Measurements from ENCODE around the gene MAP3K4.

MAP3K4 gene

DNA sequence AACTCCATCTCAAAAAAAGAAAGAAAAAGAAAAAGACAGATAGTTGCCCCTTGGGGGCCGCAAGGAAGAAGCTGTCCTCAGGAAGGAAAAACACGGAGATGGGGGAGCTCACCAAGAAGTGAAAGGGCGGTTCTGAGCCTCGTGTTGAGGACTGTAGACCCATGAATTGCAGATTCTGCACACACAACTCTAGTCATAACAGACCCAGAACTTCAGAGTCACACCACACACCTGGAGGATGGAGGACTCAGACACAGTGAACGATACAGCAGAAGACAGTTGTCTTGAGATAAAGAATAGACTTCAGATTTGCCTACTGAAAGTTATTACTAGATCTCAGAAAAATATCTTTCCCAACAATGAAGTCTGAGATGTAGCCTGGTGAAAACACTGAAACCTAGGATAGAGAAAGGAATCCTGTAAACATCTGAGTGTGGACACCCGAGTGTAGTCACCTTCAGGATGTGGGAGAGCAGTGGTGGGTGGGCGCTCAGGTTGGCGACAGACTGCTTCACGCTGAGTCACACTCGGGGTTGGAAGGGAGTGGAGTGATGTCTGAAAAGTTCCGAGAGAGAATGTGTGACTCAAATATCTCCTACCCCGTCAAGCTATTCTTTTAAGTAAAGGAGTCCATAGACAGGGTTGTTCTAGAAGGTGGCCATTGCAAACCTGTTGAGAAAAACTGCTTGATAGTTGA is 88.1 kb downstream of the MAP3K4 start:
- ATAC-seq, result no peak; the same call in 2 of the 3 replicates
- TF ChIP-seq SNAI2 (CRISPR knock-in tag; IDR thresholded peaks at IDR 0.05) (no peak), ZNF8 (CRISPR knock-in tag; IDR thresholded peaks at IDR 0.05) (no peak), PPARA (CRISPR knock-in tag; IDR thresholded peaks at IDR 0.05; ENCODE audit: borderline replicate concordance) (no peak), ZC3H10 (CRISPR knock-in tag; IDR thresholded peaks at IDR 0.05) (no peak), BACH2 (CRISPR knock-in tag; IDR thresholded peaks at IDR 0.05; ENCODE audit: borderline replicate concordance) (no peak), ARNTL (CRISPR knock-in tag; IDR thresholded peaks at IDR 0.05; ENCODE audit: borderline replicate concordance, low read depth) (no peak), TCF4 (CRISPR knock-in tag; IDR thresholded peaks at IDR 0.05; ENCODE audit: borderline replicate concordance) (no peak), RARB (CRISPR knock-in tag; IDR thresholded peaks at IDR 0.05) (no peak), ZFP3 (CRISPR knock-in tag; IDR thresholded peaks at IDR 0.05) (no peak), GLIS3 (CRISPR knock-in tag; IDR thresholded peaks at IDR 0.05) (no peak), ISL1 (CRISPR knock-in tag; IDR thresholded peaks at IDR 0.05) (no peak), OSR1 (CRISPR knock-in tag; IDR thresholded peaks at IDR 0.05) (no peak), CSDC2 (CRISPR knock-in tag; IDR thresholded peaks at IDR 0.05) (no peak), ZNF70 (CRISPR knock-in tag; IDR thresholded peaks at IDR 0.05) (no peak)
- TF ChIP-seq, protein P1, sequence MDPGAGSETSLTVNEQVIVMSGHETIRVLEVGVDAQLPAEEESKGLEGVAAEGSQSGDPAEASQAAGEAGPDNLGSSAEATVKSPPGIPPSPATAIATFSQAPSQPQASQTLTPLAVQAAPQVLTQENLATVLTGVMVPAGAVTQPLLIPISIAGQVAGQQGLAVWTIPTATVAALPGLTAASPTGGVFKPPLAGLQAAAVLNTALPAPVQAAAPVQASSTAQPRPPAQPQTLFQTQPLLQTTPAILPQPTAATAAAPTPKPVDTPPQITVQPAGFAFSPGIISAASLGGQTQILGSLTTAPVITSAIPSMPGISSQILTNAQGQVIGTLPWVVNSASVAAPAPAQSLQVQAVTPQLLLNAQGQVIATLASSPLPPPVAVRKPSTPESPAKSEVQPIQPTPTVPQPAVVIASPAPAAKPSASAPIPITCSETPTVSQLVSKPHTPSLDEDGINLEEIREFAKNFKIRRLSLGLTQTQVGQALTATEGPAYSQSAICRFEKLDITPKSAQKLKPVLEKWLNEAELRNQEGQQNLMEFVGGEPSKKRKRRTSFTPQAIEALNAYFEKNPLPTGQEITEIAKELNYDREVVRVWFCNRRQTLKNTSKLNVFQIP (CRISPR knock-in tag; IDR thresholded peaks at IDR 0.05; ENCODE audit: borderline replicate concordance, low read depth), result no peak
- TF ChIP-seq, protein P2, sequence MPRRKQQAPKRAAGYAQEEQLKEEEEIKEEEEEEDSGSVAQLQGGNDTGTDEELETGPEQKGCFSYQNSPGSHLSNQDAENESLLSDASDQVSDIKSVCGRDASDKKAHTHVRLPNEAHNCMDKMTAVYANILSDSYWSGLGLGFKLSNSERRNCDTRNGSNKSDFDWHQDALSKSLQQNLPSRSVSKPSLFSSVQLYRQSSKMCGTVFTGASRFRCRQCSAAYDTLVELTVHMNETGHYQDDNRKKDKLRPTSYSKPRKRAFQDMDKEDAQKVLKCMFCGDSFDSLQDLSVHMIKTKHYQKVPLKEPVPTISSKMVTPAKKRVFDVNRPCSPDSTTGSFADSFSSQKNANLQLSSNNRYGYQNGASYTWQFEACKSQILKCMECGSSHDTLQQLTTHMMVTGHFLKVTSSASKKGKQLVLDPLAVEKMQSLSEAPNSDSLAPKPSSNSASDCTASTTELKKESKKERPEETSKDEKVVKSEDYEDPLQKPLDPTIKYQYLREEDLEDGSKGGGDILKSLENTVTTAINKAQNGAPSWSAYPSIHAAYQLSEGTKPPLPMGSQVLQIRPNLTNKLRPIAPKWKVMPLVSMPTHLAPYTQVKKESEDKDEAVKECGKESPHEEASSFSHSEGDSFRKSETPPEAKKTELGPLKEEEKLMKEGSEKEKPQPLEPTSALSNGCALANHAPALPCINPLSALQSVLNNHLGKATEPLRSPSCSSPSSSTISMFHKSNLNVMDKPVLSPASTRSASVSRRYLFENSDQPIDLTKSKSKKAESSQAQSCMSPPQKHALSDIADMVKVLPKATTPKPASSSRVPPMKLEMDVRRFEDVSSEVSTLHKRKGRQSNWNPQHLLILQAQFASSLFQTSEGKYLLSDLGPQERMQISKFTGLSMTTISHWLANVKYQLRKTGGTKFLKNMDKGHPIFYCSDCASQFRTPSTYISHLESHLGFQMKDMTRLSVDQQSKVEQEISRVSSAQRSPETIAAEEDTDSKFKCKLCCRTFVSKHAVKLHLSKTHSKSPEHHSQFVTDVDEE (CRISPR knock-in tag; IDR thresholded peaks at IDR 0.05), result no peak

DNA sequence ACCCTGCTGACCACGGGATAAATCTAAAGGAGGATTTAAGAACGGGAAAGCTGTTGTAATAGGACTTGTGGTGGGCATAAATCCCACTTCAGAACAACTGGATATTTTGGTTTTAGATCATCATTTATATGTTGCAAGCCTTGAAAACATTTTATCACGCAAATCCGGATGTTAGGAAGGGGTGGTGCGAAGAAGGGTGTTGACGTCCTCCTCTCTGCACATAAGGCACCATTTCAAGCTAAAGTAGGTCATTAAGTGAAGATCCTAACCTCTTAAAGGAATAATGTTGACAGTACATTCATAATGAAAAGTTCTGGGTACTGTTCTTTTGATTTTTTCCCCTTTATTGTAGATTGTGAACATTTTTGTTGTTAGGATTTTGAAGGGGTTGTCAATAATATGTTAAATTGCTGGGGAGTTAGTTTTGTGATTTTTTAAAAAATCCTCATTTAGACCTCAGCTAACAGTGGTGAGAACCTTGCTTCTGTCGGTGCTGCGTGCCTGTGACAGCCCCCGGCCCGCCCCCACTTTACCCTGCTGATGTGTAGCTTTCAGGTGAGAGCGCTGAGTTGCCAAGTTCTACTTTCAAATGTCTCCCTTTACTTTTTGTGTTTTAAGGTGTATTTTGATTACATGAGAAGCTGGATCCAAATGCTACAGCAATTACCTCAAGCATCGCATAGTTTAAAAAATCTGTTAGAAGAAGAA is 88.8 kb downstream of the MAP3K4 start:
- no peak for ATAC-seq
- TF ChIP-seq ZNF8 (CRISPR knock-in tag; IDR thresholded peaks at IDR 0.05) (no peak), GLIS3 (CRISPR knock-in tag; IDR thresholded peaks at IDR 0.05) (no peak), ISL1 (CRISPR knock-in tag; IDR thresholded peaks at IDR 0.05) (no peak), ZFP30 (CRISPR knock-in tag; IDR thresholded peaks at IDR 0.05) (no peak), ARNTL (CRISPR knock-in tag; IDR thresholded peaks at IDR 0.05; ENCODE audit: borderline replicate concordance, low read depth) (no peak), ZNF70 (CRISPR knock-in tag; IDR thresholded peaks at IDR 0.05) (no peak), ZFP3 (CRISPR knock-in tag; IDR thresholded peaks at IDR 0.05) (no peak), BACH2 (CRISPR knock-in tag; IDR thresholded peaks at IDR 0.05; ENCODE audit: borderline replicate concordance) (no peak), TOX (CRISPR knock-in tag; IDR thresholded peaks at IDR 0.05; ENCODE audit: borderline replicate concordance) (no peak)
- TF ChIP-seq, protein P2 (CRISPR knock-in tag; IDR thresholded peaks at IDR 0.05), result no peak

DNA sequence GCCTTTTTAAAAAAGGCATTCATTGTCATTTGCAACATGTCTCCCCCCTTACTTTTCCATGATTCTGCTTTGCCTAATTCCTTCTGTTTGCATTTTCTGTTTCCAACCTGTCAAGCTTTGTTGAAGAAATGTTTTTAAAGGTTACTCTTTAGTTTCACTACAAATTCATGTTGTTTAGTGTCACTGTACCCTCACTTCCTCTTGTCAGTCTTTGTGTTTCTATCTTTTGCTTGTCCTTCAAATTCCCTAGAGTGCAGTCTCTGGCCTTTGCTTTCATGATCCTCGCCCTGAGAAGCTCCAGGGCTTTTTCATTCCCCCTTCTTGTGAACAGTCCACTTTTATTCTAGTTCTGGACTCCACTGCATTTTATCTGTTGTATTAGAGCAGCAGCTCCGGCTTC is 90.6 kb downstream of the MAP3K4 start:
- no peak for ATAC-seq
- no peak for TF ChIP-seq ZNF565 (CRISPR knock-in tag; conservative IDR thresholded peaks at IDR 0.05; ENCODE audit: low read depth)
- no peak for TF ChIP-seq PPARA (CRISPR knock-in tag; IDR thresholded peaks at IDR 0.05; ENCODE audit: borderline replicate concordance)
- TF ChIP-seq, protein P3, sequence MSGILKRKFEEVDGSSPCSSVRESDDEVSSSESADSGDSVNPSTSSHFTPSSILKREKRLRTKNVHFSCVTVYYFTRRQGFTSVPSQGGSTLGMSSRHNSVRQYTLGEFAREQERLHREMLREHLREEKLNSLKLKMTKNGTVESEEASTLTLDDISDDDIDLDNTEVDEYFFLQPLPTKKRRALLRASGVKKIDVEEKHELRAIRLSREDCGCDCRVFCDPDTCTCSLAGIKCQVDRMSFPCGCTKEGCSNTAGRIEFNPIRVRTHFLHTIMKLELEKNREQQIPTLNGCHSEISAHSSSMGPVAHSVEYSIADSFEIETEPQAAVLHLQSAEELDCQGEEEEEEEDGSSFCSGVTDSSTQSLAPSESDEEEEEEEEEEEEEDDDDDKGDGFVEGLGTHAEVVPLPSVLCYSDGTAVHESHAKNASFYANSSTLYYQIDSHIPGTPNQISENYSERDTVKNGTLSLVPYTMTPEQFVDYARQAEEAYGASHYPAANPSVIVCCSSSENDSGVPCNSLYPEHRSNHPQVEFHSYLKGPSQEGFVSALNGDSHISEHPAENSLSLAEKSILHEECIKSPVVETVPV (CRISPR knock-in tag; IDR thresholded peaks at IDR 0.05), result no peak
- TF ChIP-seq ESRRG (CRISPR knock-in tag; IDR thresholded peaks at IDR 0.05), result no peak
- TF ChIP-seq, protein P1 (CRISPR knock-in tag; IDR thresholded peaks at IDR 0.05; ENCODE audit: borderline replicate concordance, low read depth), result no peak
- TF ChIP-seq, protein P2 (CRISPR knock-in tag; IDR thresholded peaks at IDR 0.05), result no peak
- TF ChIP-seq GLIS3 (CRISPR knock-in tag; IDR thresholded peaks at IDR 0.05), result no peak
- TF ChIP-seq RARB (CRISPR knock-in tag; IDR thresholded peaks at IDR 0.05), result no peak
